HG02973 (cell line): ENCODE results near the gene MCHR1.
"Not testable (repeated sequence)": the region's sequence is repeated elsewhere in the genome, so short reads cannot be mapped to it uniquely, and the experiment has no call there.

Source experiments
- ATAC-seq: cut with Tn5 transposase; IDR thresholded peaks from one replicate; pipeline ENCODE4 v1.9.1; 2021; ENCODE audit warnings: moderate library complexity; ENCODE audit not compliant: unreplicated experiment

Gene MCHR1

GRCh38 chr22:40655941-40656340, 23.3 kb upstream of the MCHR1 start:
- ATAC-seq: not testable (repeated sequence)

DNA sequence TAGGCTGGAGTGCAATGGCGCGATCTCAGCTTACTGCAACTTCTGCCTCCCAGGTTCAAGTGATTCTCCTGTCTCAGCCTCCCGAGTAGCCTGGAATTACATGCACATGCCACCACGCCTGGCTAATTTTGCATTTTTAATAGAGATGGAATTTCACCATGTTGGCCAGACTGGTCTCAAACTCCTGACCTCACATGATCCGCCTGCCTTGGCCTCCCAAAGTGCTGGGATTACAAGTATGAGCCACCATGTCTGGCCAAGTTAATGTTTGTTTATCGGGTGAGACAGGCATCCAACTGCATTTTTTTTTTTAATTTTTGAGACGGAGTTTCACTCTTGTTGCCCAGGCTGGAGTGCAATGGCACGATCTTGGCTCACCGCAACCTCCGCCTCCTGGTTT, 22.6 kb upstream of the MCHR1 start:
- not testable (repeated sequence) for ATAC-seq

GRCh38 chr22:40659166-40659565, 20.1 kb upstream of the MCHR1 start:
- ATAC-seq: no peak

DNA sequence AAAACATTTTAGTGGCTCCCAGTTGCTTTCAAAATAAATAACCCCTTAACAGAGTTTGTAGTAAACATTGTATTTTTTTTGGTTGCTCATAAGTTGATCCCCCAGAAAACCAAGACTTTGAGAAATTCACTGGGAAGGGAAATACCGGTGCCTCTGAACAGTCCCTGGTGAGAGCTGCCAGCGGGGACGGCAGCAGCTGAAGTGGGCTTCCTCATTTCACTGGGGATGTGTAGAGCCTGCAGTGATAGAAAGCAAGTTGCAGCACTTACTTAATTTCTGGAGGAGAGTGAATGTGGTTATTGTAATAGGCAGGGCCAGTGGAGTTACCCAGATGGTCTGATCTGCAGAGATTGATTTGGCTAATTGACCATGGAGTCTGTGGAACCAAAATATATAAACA, 18.6 kb upstream of the MCHR1 start:
- ATAC-seq: no peak

DNA sequence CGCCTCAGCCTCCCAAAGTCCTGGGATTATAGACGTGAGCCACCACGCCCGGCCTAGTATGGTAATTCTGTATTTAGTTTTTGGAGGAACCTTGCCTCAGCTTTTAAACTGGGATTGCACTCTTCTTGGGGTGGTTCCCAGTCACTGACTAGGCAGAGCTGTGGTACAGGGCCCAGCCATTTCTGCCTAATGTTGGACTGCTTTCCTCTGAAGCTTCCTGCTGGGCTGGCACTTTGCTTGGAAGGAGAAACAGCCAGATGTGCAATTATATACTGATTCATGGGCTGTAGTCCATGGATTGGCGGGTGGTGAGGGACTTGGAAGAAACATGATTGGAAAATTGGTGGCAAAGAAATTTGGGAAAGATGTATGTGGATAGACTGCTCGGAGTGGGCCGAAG, 17.6 kb upstream of the MCHR1 start:
- ATAC-seq: no peak

- no peak for ATAC-seq
Observed at GRCh38 chr22:40665312-40665711, 14.0 kb upstream of the MCHR1 start.

- ATAC-seq: no peak
Observed at GRCh38 chr22:40666151-40666848, 13.0 kb upstream of the MCHR1 start.

DNA sequence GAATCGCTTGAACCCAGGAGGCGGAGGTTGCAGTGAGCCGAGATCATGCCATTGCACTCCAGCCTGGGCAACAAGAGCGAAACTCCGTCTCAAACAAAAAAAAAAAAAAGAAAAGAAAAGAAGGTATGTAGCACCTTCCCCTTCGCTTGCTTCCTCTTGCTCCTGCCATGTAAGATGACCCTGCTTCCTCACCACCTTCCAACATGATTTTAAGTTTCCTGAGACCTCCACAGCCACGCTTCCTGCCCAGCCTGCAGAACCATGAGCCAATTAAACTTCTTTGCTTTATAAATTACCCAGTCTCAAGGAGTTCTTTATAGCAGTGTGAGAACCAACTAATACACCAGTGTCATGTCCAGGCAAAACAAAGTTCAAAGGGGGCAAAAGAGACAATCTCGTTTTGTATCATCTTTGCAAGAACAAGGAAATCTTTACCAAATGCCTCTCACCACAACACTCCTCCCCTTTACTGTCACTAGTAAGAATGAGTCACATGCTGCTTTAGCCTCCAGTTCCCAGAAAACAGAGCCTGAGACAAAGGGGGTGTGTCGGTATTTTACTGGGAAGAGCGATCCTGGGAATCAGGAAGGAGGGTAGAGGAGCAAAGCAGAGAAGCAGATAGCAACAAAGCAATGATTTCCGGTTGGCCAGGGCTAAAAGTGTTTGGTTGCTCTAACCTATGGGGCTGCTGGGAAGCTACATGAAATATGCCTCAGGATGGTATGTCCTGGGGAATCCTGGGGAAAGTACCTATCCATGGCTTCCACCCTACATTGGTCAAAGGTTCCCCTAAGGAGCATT, 10.5 kb upstream of the MCHR1 start:
- no peak for ATAC-seq

- ATAC-seq: no peak
Observed at GRCh38 chr22:40670058-40670457, 9.2 kb upstream of the MCHR1 start.

DNA sequence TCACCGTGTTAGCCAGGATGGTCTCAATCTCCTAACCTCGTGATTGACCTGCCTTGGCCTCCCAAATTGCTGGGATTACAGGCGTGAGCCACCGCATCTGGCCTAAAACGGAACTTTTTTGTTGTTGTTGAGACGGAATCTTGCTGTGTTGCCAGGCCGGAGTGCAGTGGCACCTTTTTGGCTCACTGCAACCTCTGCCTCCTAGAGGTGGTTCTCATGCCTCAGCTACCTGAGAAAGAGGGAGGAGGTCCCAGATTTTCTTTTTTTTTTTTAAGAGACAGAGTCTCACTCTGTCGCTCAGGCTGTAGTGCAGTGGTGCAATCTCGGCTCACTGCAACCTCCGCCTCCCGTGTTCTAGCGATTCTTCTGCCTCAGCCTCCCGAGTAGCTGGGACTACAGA, 7.9 kb upstream of the MCHR1 start:
- no peak for ATAC-seq

GRCh38 chr22:40671796-40672360, 7.4 kb upstream of the MCHR1 start:
- no peak for ATAC-seq

GRCh38 chr22:40673017-40673416, 6.3 kb upstream of the MCHR1 start:
- no peak for ATAC-seq

DNA sequence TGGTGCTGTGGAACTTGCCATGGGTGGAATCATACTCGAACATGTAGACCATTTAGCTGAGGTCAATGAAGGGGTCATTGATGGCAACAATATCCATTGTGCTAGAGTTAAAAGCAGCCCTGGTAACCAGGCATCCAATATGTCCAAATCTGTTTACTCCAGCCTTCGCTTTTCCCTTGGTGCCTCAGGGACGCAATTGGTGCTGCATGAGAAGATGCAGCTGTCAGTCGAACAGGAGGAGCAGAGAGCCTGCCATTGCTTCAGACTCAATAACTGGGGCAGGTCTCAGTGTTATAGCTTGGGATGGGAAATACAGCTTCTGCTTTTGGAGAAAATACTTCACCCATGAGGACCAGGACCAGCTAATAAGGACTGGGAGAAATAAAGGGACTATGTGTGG, 5.0 kb upstream of the MCHR1 start:
- ATAC-seq: no peak

- ATAC-seq: not testable (repeated sequence)
Observed at GRCh38 chr22:40676166-40676565, 3.1 kb upstream of the MCHR1 start.

DNA sequence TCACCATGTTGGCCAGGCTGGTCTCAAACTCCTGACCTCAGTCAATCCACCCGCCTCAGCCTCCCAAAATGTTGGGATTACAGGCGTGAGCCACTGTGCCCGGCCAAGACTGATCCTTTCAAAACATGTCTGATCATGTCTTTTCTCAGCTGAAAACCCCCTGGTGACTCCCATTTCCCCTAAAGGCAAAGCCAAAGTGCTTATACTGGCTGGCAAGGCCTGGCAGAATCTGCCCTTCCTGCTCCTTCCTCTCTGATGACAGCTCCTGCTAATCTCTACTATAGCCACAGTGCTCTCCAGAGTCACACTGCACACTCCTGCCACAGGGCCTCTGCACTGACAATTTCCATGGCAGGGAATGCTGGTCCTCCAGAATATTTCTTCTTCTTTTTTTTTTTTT, 2.6 kb upstream of the MCHR1 start:
- no peak for ATAC-seq

- ATAC-seq: no peak
Observed at GRCh38 chr22:40678493-40679248, 613 bp upstream of the MCHR1 start.

DNA sequence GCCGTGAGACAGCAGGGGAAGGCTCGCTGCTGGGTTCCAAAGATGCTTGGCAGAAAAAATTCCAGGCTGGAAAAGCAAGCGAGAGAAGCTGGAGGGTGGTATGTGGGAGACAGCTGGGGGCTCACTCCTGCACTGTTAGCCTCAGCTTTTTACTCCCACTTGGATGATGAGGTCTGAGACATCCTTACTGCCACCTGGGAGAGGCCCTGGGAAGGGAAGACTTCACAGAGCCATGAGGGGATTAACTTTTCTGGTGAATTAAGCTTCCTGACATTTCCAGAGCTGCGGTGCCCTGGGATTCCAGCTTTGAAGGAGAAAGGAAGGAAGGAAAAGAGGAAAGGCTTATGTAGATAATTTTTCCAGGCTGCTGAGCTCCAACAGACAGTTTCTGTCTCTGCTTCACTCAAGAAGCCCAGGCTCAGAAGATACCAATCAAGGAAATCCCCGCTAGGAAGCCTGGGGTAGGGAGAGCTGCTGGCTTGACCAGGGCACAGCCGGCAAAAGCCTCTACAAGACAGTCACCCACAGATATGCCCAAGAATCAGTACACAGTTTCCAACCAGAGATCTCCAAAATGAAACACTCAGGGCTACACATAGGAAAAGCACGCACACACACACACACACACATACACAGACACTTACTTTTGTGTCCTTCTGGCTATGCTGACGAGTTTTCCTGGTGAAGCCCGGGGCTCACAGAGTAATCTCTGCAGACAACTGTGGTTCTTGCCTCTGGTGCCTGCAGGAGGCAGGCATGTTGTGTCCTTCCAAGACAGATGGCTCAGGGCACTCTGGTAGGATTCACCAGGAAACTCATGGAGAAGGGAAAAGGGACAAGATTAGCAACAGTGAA, 907 bp downstream of the MCHR1 start:
- ATAC-seq: no peak

GRCh38 chr22:40680819-40681183, 1.5 kb downstream of the MCHR1 start:
- ATAC-seq: no peak

DNA sequence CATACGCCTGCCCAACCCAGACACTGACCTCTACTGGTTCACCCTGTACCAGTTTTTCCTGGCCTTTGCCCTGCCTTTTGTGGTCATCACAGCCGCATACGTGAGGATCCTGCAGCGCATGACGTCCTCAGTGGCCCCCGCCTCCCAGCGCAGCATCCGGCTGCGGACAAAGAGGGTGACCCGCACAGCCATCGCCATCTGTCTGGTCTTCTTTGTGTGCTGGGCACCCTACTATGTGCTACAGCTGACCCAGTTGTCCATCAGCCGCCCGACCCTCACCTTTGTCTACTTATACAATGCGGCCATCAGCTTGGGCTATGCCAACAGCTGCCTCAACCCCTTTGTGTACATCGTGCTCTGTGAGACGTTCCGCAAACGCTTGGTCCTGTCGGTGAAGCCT, 2.2 kb downstream of the MCHR1 start:
- no peak for ATAC-seq

DNA sequence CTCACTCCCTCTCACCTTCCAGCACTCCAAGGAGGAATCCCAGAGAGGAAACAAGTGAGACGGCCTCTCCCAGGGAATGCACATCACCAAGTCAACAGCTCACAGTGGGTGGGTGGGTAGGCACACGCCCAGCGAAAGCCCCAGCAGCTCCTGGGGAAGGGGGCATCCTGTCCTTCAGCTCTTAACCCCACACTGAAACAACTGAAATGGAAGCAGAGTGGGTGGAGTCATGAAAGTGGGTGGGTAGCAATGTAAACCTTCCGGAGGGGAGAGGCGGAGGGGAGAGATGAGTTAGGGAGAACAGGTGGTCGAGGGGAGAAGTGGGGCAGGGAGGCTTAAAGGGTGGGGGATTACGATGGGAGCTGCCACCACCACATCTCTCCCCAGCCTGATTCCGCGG, 5.4 kb downstream of the MCHR1 start:
- no peak for ATAC-seq

DNA sequence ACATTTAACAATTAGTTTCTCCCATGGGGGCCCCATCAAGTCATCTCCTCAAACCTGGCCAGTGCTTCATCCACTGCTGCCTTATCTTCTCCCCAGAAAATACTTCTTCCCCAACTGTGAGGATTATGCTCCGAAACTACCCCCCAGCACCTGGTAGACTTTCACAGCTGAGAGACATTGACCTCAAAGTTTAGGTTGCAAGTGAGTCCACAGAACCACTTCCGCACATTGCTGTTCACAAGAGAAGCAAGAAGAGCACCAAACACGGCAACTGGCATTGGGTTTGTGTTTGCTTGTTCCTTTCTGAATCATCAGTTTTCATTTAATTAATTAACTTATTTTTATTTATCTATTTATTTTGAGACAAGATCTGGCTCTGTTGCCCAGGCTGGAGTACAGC, 6.1 kb downstream of the MCHR1 start:
- no peak for ATAC-seq
